ENCODE data around the gene HNRNPR. TPM values are rescaled to one million over a fixed set of nuclear protein-coding genes. Genes with fewer than 3 reads are reported as not detected.

The HNRNPR gene
- total and polyA plus RNA-seq, 2 donors (not counting 3 experiments of a cell fraction or from before 2014, with no cell fraction given): 111 to 171 TPM

- Histone ChIP-seq H3K79me2 (ENCODE audit: control insufficient read depth, insufficient read depth, low read length) (no peaks in the 10 kb centered on the region), H4K20me1 (replicated peaks; ENCODE audit: control insufficient read depth, extremely low read depth, insufficient read depth, low read length) (no peaks in the 10 kb centered on the region), H2AFZ (ENCODE audit: low read depth, low read length) (no peak overlapping the region), H3K4me1 (ENCODE audit: control insufficient read depth, extremely low read depth, insufficient read depth, low read length) (peaks cover 25% of the 10 kb centered on the region), H3K27me3 (ENCODE audit: control insufficient read depth in 2 of 2, insufficient read depth in 2 of 2, low read length in 2 of 2) (no peaks in the 10 kb centered on the region), H3K9ac (replicated peaks; ENCODE audit: extremely low read depth, insufficient read depth, low read length) (peak overlapping the region; percentile 32), H3K4me3 (replicated peaks in 1 of 3; ENCODE audit: insufficient read depth in 1 of 3, low read depth in 1 of 3, low read length in 3 of 3) (no peak overlapping the region), H3K27ac (ENCODE audit: insufficient read depth, low read depth, low read length) (peak overlapping the region; percentile 40), H3K36me3 (ENCODE audit: control insufficient read depth in 2 of 2, extremely low read depth in 1 of 2, insufficient read depth in 2 of 2, low read length in 2 of 2) (peaks cover 5 to 30% of the 10 kb centered on the region in 2 experiments), H3K9me3 (replicated peaks; ENCODE audit: control insufficient read depth, insufficient read depth, low read length) (no peaks in the 10 kb centered on the region), H3K4me2 (ENCODE audit: insufficient read depth, low read length) (peak overlapping the region; percentile 49), H3K9me1 (replicated peaks; ENCODE audit: control insufficient read depth, extremely low read depth, insufficient read depth, low read length) (no peaks in the 10 kb centered on the region)
- POLR2A ChIA-PET: no interaction called here
- TF ChIP-seq, protein P1, sequence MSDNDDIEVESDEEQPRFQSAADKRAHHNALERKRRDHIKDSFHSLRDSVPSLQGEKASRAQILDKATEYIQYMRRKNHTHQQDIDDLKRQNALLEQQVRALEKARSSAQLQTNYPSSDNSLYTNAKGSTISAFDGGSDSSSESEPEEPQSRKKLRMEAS (IDR thresholded peaks at IDR 0.05; ENCODE audit: insufficient read depth, insufficient read length): no peak
- TF ChIP-seq, protein P2, sequence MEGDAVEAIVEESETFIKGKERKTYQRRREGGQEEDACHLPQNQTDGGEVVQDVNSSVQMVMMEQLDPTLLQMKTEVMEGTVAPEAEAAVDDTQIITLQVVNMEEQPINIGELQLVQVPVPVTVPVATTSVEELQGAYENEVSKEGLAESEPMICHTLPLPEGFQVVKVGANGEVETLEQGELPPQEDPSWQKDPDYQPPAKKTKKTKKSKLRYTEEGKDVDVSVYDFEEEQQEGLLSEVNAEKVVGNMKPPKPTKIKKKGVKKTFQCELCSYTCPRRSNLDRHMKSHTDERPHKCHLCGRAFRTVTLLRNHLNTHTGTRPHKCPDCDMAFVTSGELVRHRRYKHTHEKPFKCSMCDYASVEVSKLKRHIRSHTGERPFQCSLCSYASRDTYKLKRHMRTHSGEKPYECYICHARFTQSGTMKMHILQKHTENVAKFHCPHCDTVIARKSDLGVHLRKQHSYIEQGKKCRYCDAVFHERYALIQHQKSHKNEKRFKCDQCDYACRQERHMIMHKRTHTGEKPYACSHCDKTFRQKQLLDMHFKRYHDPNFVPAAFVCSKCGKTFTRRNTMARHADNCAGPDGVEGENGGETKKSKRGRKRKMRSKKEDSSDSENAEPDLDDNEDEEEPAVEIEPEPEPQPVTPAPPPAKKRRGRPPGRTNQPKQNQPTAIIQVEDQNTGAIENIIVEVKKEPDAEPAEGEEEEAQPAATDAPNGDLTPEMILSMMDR (IDR thresholded peaks at IDR 0.05; ENCODE audit: extremely low read depth in 1 of 2, insufficient read depth in 1 of 2, low read depth in 1 of 2, low read length in 2 of 2): no peak
- TF ChIP-seq JUN (IDR thresholded peaks at IDR 0.05; ENCODE audit: borderline replicate concordance, insufficient read depth, insufficient read length, low read depth) (peak; percentile 77), FOS (IDR thresholded peaks at IDR 0.05; ENCODE audit: borderline replicate concordance, insufficient read depth, low read length) (peak; percentile 73), POLR2AphosphoS5 (IDR thresholded peaks at IDR 0.05; ENCODE audit: insufficient read depth, low read depth, low read length) (no peak), MYC (IDR thresholded peaks at IDR 0.05; ENCODE audit: low read depth, low read length) (no peak), EZH2 (IDR thresholded peaks at IDR 0.05; ENCODE audit: borderline replicate concordance, low read depth, low read length, severe bottlenecking) (no peak), GATA2 (IDR thresholded peaks at IDR 0.05; ENCODE audit: insufficient read depth, insufficient read length, low read depth, low read length) (no peak), POLR2A (IDR thresholded peaks at IDR 0.05; ENCODE audit: low read depth, low read length) (no peak)
- intact Hi-C loops (cut with micrococcal nuclease): no loop called here
- dilution Hi-C loops (cut with MboI; ENCODE audit: extremely low pct_ligation_motif_present, low sequenced_read_pairs): no loop called here
- peak; percentile 78 for FAIRE-seq
- DNase-seq (ENCODE audit: low read depth, low spot score): peak; percentile 70
- no TSS peak for BruUV-seq (replicated peaks)
- CTCF ChIA-PET: interaction anchor here (0.7 to 1.9 kb wide), 4 partner anchors 13 to 214 kb away, joined by 3 to 5 read pairs (median 4); no protein-coding TSS in a partner anchor
Measured at GRCh38 chr1:23282957-23283356, 61.1 kb downstream of the HNRNPR start.

All from endothelial cell of umbilical vein (primary cell).